ENCODE data around the gene DIPK1B.

The DIPK1B gene

GRCh38 chr9:136720251-136720897 lies 8.0 kb downstream of the DIPK1B start:
- no peak for DNase-seq (ENCODE audit: low read depth)

- DNase-seq (ENCODE audit: low read depth) = no peak
These were observed 8.5 kb downstream of the DIPK1B start for GRCh38 chr9:136720898-136721338.

GRCh38 chr9:136721339-136722092 lies 9.1 kb downstream of the DIPK1B start:
- no peak for DNase-seq (ENCODE audit: low read depth)

GRCh38 chr9:136722093-136722968 lies 10.0 kb downstream of the DIPK1B start:
- DNase-seq (ENCODE audit: low read depth) = no peak

DNA sequence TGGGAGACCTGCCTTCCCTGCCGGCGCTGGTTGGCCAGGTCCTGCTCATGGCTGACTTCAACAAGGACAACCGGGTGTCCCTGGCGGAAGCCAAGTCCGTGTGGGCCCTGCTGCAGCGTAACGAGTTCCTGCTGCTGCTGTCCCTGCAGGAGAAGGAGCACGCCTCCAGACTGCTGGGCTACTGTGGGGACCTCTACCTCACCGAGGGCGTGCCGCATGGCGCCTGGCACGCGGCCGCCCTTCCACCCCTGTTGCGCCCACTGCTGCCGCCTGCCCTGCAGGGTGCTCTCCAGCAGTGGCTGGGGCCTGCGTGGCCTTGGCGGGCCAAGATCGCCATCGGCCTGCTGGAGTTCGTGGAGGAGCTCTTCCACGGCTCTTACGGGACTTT lies 10.6 kb downstream of the DIPK1B start:
- DNase-seq (ENCODE audit: low read depth) = no peak

GRCh38 chr9:136723362-136723976 lies 11.1 kb downstream of the DIPK1B start:
- DNase-seq (ENCODE audit: low read depth) = no peak

DNA sequence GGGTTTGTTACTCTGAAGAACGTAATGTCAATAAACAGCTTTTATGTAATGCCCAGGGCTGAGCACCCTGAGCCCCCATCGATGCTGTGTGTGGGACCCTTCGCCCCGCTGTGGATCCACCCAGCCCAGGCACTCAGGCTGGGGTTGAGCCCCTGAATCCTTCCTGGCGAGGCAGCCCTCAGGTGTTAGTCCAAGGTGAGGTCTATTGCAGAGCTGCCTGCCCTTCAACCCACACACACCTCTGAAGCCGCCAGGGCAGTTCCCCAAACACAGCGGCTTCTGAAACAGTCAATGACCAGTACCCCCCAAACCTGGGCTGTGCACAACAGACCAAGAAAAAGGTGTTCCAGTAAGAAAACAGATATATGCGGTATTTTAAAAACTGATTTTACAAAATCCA lies 11.6 kb downstream of the DIPK1B start:
- DNase-seq (ENCODE audit: low read depth) = no peak

- no peak for DNase-seq (ENCODE audit: low read depth)
These were observed 12.4 kb downstream of the DIPK1B start for GRCh38 chr9:136724772-136725171.

- DNase-seq (ENCODE audit: low read depth) = no peak
These were observed 13.2 kb downstream of the DIPK1B start for GRCh38 chr9:136725612-136726011.

DNA sequence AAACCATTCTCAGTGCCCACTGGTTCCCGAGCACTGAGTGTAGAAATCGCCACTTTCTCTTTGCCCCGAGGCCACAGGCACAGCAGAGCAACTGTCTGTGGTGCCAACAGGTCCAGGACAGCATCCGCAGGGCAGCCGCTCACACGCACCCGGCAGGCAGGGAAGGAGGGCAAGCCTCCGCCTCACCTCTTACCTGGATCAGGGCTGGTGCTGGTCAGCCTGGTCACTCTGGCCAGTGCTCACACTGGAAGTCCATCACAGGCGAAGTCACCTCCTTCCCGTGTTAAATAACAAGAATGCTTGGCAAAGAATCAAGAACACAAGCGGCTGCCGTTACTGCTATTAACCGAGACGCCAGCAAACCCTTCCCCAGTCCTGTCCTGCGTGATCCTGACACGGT lies 13.7 kb downstream of the DIPK1B start:
- no peak for DNase-seq (ENCODE audit: low read depth)

DNA sequence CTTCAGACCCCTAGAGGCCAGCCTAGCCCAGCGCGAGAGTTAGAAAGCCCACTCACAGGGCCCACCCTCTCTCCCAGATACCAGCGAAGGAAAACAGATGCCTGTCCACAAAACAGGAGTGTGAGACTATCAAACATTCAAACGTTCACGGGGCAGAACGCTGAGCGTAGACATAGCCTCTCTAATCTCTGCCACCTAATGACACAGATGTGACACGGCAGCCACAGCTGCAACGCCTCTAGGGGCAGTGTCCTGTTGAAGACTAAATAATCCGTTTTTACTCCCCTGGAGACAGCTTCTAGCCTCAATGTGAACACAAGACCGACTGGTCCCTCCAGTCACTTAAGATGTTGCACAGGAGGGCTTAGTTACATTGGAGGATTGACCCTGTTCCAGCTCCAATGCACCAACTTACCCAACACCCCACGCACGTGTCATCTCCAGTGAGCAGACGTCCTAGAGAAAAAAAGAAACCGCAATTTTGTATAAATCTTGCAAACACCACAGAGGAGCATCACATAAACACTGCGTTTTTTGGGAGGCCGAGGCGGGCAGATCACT lies 14.3 kb downstream of the DIPK1B start:
- no peak for DNase-seq (ENCODE audit: low read depth)

DNA sequence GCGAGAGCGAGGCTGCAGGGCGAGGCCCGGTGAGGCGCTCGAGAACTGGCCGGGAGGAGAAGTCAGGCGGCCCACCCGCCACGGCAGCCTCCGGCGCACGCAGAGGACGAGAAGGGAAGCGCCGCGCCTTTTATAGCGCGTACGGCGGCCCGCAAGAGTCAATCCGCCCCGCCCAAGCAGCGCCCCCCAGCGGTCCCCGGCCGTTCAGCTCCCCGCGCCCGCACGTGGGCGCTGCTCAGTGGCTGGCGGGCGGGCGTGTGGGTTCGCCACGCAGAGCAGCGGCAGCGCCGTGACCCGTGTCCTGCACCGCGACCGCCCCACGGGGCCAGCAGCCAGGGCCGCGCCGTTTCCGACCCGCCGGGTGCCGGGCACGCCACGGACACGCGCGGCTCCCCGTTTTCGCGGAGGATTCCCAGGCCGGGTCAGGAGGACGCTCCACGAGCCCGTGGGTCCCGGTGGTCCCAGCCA lies 15.7 kb downstream of the DIPK1B start:
- DNase-seq (ENCODE audit: low read depth) = peak; percentile 76

- DNase-seq (ENCODE audit: low read depth) = no peak
These were observed 16.3 kb downstream of the DIPK1B start for GRCh38 chr9:136728548-136729123.

DNA sequence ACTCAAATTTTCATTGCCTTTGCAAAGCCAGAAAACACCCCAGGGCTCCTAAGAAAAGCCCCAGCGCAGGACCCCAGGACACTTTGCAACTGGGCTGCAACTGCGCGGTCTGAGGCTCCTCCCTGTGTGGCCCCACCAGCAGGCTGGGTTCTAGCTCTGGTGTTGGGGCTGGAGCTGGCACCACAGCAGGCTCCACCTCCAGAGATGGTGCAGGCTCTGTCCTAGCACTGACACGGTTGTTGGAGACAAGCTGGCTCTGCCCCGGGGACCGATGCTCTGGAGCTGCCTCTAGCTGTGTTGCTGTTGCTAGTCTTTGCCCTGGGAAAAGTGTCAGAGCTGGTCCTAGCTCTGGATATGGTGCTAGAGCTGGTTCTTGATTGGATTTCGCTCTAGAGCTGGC lies 16.8 kb downstream of the DIPK1B start:
- no peak for DNase-seq (ENCODE audit: low read depth)

- DNase-seq (ENCODE audit: low read depth) = no peak
These were observed 17.6 kb downstream of the DIPK1B start for GRCh38 chr9:136729926-136730325.

DNA sequence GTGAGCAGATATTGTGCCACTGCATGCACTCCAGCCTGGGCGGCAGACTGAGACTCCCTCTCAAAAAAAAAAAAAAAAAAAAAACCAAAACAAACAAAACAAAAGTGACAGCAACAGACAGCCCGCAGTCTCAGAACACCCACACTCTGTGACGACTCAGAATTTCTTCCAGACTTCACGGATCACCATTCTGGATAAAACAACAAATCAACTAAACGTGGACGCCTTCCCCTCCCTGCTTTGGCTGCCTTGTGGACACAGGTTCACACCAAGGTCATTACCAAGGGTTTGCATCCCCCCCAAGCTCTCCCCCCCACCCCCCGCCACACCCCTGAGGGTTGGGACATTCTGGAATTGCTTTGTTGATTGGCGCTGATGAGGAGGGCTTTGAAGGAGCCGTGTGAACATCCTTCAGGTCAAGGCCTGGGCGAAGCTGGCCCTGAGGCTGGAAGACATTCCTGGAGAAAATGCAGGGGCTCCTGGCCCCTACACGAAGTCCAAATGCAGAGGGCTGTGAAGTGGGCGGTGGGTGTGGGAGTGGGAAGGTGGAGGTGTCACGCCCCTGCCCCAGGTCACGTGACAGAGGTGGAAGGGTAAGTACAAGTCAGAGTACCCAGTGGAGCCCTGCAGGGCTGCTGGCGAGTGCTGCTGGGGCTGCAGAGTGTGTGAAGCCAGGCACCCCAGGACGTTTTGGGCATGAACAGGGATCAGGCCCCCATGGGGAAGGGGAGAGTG lies 20.2 kb downstream of the DIPK1B start:
- no peak for DNase-seq (ENCODE audit: low read depth)

GRCh38 chr9:136733611-136734010 lies 21.2 kb downstream of the DIPK1B start:
- no peak for DNase-seq (ENCODE audit: low read depth)

DNA sequence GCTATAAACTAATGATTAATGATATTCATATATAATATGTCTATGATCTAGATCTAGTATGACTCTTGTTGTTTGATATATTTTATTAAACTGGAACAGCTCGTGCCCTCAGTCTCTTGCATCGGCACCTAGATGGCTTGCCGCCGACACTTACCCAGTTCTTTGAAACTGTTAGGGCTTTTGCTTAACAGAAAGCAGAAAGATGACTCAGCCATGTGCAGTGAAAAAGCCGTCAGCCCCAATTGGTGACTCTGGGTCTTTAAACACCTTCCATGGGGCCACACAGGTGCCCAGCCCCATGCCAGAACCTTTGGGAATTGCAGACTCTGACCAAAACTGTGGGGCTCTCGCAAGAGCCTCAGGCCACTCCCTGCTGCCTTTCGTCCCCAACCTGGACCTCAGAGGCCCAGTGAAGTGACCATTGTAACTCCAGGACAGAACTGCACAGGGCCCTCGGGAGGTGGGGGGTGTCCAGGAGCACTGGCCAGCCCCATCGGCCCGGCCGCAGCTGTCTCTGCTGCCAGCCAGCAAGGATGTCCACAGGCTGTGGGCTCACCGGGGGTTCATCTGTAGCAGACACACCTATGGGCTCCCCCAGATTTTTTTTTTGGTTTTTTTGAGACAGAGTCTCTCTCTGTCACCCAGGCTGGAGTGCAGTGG lies 22.6 kb downstream of the DIPK1B start:
- no peak for DNase-seq (ENCODE audit: low read depth)

- DNase-seq (ENCODE audit: low read depth) = no peak
These were observed 23.6 kb downstream of the DIPK1B start for GRCh38 chr9:136735812-136736480.

GRCh38 chr9:136738960-136739359 lies 26.6 kb downstream of the DIPK1B start:
- DNase-seq (ENCODE audit: low read depth) = no peak

Data from T-helper 22 cell (primary cell).